GM21723 (cell line): Measurements from ENCODE around the gene HIGD1A.

Experiments used
- ATAC-seq: cut with Tn5 transposase; IDR thresholded peaks from one replicate; pipeline ENCODE4 v1.9.1; 2021; ENCODE audit warnings: mild to moderate bottlenecking, moderate library complexity; ENCODE audit not compliant: unreplicated experiment

HIGD1A gene

DNA sequence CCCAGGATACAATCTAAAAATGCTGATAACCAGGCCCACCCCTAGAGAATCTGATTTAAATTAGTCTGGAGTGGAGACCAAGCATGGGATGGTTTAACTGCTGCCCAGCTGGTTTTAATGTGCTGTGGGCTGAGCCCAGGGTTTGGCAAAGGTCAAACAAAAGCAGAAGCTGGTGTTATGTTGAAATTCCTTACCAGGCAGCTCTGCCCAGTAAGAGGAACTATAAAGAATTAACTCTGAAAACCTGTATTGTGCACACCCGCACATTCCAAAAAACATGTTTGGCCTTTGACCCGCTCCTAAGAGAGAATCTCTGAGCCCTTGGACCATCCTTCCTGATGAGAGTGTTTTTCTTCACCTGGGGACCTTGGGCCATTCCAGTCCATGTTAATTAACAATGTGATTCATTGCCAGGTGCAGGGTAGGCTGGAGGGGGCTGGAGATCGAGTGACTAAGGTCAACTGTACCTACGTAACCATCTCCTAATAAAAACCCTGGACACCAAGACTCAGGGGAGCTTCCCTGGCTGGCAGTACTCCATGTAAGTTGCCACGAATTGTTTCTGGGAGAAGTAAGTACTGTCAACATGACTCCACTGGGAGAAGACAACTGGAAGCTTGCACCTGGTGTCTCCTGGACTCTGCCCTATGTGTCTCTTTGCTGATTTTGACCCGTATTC lies 42.1 kb downstream of the HIGD1A start:
- no peak for ATAC-seq

- ATAC-seq: no peak
Observed at GRCh38 chr3:42758126-42758525, 46.2 kb downstream of the HIGD1A start.

DNA sequence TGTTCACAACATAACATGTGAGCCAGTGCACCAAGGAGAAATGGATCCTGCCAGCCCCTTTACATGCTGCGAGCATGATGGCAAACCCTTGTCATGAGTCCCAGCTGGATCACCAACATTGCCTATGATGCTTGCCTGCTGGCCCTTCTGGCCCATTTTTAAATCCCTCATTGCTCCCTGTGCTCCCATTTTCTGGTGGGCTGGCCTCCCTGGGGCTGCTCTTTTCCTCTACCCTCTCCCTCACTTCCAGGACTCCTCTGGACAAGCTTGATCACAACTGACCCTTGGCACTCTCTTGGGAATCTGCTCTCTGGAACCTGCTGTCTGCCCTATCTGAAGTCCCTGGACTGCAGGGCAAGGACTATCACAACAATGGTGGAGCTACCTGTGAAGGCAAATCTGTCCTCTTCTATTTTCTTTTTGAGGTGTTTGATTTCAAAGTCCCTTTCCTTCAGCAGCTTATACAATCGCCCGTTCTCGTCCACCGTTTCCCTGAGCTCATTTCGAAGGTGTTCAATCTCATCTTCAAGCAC lies 47.5 kb downstream of the HIGD1A start:
- no peak for ATAC-seq

DNA sequence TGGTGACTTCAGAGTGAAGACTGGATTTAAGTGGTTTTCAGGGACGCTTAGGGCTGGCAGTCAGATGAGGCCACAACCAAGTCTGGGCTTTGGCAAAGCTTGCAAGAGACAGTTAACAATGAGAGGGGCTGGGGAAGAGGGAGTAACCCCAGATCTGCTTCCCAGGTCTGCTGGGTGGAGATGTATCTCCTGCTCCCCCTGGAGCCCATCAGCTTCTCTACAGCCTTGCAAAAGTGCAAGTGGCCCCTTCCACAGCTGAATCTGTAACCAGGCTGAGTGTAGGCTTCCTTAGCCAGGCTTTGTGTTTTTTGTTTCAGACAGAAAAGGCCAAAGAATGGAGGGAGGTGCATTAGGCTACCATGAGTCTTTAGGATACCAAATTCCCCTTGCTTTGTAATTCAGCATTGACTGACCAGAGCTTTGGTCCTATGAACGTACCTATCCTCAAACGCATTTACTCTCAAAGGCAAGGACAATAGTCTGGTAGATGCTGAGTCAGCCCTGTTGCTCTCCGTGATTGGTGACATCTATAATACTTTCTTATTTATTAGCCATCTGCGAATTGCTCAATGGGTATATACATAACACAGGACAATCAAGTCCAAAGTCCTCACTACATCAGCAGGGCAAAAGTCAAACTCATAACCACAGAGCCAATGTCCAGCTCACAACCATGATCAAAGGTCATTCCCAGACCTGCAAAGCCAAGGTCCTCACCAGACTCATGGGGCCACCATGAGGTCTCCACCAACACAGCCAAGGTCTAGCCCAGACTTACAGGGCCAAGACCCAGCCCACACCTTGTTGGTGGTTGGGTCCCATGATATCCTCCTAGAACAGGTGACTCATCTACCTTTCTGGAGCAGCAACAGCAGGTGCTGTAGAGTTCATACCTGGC lies 48.4 kb downstream of the HIGD1A start:
- ATAC-seq: no peak

- ATAC-seq: no peak
Observed at GRCh38 chr3:42753757-42754156, 50.5 kb downstream of the HIGD1A start.

DNA sequence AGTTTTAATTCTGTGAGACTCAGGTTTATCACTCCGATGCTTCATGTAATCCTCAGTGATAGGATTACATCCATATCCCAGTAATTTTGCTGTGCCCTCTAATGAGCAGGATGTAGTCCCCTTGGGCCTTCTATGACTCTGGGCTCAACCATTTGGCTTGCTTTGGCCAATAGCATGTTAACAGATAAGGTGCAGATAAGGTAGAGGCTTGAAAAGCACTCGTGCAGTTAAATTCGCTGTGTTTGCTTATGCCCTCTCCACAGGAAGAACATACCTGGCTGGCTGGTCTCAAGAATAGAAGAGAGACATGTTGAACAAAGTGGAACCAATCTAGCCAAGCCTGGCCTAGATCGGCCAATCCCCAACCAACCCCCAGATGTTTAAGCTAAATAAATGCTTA lies 51.3 kb downstream of the HIGD1A start:
- ATAC-seq: no peak

GRCh38 chr3:42752441-42752840 lies 51.8 kb downstream of the HIGD1A start:
- ATAC-seq: no peak

- ATAC-seq: no peak
Observed at GRCh38 chr3:42751609-42752008, 52.7 kb downstream of the HIGD1A start.

- no peak for ATAC-seq
Observed at GRCh38 chr3:42750834-42751233, 53.5 kb downstream of the HIGD1A start.

GRCh38 chr3:42749753-42750231 lies 54.5 kb downstream of the HIGD1A start:
- ATAC-seq: no peak

DNA sequence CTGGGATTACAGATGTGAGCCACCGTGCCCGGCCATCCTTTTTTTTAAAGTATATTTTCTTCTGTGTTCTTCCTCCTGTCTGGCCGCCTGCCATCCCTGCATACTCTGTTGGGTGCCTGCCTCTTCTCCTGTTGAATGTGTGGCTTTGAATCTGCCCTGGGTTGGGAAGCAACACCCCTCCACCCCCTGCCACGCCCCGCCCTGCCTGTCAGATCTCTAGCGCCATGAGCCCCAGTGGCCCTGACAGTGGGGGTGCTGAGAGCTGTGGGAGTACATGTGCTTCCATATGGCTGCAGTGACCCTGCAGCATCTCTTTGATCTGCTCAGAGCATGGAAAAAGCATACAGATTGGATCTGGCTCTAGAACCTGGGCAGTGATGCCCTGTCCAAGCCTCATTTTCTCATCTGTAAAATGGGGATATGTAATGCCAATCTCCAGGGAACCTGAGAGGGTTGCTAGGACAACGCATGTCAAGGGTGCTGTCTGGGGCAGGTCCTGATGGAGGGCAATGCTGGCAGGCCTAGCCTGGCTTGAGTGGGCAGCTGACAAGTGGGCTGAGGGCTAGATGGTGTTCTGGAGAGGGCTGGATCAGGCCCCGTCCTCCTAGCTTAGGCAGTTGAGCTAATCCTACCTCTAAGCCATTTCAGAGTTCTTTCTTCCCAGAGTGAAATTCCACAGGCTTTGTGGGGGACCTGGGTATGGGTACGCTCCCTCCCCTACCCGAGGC lies 55.1 kb downstream of the HIGD1A start:
- ATAC-seq: no peak

DNA sequence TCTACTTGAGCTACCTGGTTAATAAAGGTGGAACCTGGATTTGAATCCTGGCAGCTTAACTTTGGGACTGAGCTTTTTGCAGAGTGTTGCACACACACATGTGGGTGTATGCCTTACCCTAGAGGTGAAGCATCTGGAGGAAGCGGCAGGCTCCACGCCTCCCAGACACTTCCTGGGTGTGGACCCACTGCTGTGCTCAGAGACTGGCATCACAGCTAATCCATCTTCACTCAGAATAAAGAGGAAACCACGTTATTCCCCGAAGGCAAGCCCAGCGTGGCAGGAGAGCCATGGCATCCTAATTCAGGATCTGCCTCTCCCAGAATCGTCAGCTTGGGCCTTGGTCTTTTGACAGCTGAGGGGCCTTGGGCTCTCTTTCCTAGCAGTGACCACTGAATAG lies 56.7 kb downstream of the HIGD1A start:
- ATAC-seq: no peak

DNA sequence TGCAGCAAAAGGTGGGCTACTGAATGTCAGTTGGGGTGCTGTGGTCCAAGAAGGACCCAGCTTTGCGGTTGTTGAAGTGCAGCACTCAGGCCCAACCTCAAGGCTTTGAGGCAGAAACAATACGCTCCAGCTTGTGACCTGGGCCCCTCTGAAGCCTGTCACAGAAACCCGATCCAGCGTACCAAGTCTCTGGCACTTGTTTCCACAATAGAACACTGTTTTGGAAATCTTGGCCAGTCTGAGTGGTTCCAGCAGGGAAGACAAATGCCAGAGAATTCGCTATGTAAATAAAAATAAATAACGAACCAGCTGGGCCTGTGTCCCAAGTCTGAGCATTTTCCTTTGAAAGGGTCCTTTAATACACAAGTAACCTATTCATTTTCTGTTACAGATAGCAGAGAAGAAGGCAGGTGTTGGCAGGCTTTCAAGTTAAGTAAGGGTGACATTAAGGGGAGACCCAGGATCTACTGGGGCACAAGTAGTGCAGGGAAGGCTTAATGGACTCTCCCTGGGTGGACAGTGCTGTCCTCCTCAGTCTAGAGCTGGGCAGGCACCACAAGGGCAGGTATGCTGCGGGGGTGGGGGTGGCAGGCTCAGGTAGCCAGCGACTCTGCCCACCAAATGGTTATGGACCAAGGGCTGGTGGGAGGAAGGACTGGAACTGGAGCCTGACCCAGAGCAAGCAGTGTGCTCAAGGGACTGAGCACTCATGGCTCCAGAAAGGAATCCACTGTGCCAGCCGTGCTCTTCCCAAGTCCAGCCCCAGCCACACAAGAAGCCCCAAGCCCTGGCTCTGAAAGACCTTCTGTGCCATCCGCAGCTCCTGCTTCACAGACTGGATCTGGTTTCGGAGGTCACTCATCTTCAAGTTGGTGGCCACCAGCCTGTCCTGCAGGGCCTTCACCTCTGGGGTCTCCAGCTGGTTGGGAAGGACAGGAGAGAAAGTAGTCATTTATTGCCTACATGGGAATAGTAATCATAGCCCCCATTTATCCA lies 57.5 kb downstream of the HIGD1A start:
- ATAC-seq: no peak

DNA sequence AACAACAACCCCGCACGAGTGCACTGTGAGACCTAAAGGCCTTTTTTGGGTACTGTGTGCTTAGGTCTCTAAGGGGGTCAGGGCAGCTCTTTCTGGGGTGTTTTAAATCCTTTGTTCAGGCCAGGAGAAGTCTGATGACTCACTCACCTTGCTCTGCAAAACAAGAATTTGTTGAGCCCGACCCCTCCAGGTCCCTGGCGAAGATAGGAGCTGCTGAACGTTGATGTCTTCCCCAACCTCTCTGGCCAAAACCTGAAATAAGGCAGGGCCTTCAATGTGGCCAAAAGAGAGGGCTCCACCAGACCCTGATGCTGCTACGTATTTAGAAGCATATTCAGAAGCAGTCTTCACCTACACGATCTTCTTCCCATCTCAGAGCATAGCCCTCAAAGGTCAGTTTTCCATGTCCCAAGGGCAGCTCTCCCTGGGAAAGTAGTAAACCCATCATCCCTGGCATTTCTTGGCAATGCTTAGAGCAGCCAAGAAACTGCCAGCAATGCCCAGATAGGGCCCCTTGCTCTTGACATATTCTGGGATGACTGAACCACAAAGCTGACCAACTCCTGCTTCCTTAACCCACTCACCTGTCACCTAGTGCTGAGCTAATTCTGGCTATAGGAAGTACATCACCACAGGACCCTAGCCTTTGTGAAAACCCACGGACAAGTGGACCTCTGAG lies 58.4 kb downstream of the HIGD1A start:
- no peak for ATAC-seq

GRCh38 chr3:42745291-42745745 lies 59.0 kb downstream of the HIGD1A start:
- ATAC-seq: no peak

DNA sequence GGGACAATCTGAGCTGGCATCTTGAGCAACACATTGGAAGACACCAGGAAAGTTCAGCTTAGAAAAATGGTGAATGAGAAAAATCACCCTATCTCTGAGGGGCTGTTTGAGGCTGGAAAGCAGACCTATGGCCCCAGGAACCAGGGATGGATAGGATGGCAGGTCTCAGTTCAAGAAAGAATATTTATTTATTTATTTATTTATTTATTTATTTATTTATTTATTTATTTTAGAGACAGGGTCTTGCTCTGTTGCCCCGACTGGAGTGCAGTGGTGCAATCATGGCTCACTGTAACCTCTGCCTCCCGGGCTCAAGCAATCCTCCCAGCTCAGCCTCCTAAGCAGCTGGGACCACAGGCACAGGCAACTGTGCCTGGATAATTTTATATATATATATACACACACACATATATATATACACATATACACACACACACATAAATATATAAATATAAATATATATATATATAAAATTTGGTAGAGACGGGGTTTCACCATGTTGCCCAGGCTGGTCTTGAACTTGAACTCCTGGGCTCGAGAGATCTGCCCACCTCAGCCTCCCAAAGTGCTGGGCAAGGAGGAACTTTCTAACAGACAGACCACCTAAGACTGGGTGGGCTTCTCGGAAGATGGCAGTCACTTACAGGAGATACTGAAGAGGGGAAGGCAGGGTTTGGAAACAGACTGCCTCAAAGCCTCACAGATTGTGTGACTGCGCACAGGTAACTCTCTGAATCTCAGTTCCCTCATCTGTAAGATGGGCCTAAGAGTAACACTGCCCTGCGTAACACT lies 60.9 kb downstream of the HIGD1A start:
- ATAC-seq: no peak

GRCh38 chr3:42742688-42743087 lies 61.6 kb downstream of the HIGD1A start:
- no peak for ATAC-seq

DNA sequence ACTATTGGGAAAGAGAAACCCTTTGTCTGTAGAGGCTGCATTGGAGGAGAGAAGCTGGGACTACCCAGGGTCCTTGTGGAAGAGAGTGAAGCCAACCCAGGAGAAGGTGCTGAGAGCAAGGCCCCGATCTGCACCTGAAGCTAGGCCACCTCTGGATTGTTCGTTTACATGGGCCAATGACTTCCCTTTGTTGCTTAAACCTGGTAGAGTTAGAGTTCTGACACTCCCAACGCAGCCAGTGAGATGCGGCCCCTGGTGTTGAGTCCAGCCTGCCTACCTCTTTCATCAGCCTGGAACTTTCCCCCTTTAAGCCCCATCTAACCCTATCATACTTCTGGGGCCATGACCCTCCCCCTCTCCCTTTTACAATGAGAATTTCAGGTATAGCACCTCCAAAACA lies 62.0 kb downstream of the HIGD1A start:
- no peak for ATAC-seq

DNA sequence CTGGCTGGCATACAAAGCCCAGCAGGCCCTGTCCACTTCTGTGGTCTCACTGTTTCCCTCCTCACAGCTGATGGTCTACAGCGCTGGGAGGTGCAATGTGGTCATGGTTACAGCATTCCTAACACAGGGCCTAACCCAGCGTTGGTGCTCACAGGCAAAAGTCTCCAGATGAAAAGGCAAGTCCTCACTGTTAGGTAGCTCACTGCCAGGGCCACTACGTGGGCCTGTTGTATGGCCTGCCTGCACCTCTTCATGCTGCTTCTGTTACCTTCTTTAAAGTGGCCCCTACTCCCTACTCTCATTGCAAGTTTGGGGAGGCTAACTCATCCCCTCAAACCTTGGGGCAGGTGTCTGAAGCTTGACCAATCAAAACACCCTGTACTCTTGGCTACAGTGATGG lies 62.5 kb downstream of the HIGD1A start:
- no peak for ATAC-seq
